Measurements from ENCODE around the gene RFX1. TPM values are rescaled to one million over a fixed set of nuclear protein-coding genes. Genes with fewer than 3 reads are reported as not detected.

The RFX1 gene
- total and polyA plus RNA-seq, 2 of the 13 experiments (the other 11 are each of a cell fraction or from before 2014, with no cell fraction given) = 1.1 to 1.3 TPM

- TF ChIP-seq, protein P1, sequence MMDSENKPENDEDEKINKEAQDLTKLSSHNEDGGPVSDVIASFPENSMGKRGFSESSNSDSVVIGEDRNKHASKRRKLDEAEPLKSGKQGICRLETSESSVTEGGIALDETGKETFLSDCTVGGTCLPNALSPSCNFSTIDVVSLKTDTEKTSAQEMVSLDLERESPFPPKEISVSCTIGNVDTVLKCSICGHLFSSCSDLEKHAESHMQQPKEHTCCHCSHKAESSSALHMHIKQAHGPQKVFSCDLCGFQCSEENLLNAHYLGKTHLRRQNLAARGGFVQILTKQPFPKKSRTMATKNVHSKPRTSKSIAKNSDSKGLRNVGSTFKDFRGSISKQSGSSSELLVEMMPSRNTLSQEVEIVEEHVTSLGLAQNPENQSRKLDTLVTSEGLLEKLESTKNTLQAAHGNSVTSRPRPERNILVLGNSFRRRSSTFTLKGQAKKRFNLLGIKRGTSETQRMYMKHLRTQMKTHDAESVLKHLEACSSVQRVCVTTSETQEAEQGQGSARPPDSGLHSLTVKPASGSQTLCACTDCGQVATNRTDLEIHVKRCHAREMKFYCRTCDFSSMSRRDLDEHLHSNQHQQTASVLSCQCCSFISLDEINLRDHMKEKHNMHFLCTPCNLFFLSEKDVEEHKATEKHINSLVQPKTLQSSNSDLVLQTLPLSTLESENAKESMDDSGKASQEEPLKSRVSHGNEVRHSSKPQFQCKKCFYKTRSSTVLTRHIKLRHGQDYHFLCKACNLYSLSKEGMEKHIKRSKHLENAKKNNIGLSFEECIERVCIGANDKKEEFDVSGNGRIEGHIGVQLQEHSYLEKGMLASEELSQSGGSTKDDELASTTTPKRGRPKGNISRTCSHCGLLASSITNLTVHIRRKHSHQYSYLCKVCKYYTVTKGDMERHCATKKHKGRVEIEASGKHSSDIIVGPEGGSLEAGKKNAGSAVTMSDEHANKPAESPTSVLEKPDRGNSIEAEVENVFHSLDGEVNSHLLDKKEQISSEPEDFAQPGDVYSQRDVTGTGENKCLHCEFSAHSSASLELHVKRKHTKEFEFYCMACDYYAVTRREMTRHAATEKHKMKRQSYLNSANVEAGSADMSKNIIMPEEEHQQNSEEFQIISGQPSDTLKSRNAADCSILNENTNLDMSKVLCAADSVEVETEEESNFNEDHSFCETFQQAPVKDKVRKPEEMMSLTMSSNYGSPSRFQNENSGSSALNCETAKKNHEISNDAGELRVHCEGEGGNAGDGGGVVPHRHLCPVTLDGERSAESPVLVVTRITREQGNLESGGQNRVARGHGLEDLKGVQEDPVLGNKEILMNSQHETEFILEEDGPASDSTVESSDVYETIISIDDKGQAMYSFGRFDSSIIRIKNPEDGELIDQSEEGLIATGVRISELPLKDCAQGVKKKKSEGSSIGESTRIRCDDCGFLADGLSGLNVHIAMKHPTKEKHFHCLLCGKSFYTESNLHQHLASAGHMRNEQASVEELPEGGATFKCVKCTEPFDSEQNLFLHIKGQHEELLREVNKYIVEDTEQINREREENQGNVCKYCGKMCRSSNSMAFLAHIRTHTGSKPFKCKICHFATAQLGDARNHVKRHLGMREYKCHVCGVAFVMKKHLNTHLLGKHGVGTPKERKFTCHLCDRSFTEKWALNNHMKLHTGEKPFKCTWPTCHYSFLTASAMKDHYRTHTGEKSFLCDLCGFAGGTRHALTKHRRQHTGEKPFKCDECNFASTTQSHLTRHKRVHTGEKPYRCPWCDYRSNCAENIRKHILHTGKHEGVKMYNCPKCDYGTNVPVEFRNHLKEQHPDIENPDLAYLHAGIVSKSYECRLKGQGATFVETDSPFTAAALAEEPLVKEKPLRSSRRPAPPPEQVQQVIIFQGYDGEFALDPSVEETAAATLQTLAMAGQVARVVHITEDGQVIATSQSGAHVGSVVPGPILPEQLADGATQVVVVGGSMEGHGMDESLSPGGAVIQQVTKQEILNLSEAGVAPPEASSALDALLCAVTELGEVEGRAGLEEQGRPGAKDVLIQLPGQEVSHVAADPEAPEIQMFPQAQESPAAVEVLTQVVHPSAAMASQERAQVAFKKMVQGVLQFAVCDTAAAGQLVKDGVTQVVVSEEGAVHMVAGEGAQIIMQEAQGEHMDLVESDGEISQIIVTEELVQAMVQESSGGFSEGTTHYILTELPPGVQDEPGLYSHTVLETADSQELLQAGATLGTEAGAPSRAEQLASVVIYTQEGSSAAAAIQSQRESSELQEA (CRISPR knock-in tag; IDR thresholded peaks at IDR 0.05; ENCODE audit: not compliant biosample characterization) = no peak
- TF ChIP-seq ZNF383 (CRISPR knock-in tag; IDR thresholded peaks at IDR 0.05; ENCODE audit: borderline replicate concordance) (0 out of 2 replicates have a peak, but pooled peaks have one; percentile 19), RAD21 (CRISPR knock-in tag; IDR thresholded peaks at IDR 0.05) (peak; percentile 33; the same call in 1 of the 2 replicates), ZSCAN31 (CRISPR knock-in tag; IDR thresholded peaks at IDR 0.05; ENCODE audit: low read depth) (peak; percentile 88), NCOA2 (CRISPR knock-in tag; IDR thresholded peaks at IDR 0.05) (peak; percentile 26; the same call in 1 of the 2 replicates), HOXA9 (CRISPR knock-in tag; IDR thresholded peaks at IDR 0.05; ENCODE audit: borderline replicate concordance) (no peak), ASH2L (IDR thresholded peaks at IDR 0.05; ENCODE audit: insufficient read length, low read depth, low read length) (peak; percentile 66), GTF2F1 (IDR thresholded peaks at IDR 0.05; ENCODE audit: low read length) (no peak), HINFP (CRISPR knock-in tag; IDR thresholded peaks at IDR 0.05; ENCODE audit: low read depth) (no peak), TFE3 (CRISPR knock-in tag; IDR thresholded peaks at IDR 0.05) (0 out of 2 replicates have a peak, but pooled peaks have one; percentile 65), ZNF724P (CRISPR knock-in tag; IDR thresholded peaks at IDR 0.05; ENCODE audit: borderline replicate concordance) (no peak; the same call in 1 of the 2 replicates), ZNF329 (CRISPR knock-in tag; IDR thresholded peaks at IDR 0.05; ENCODE audit: low read depth) (no peak), ZBTB20 (CRISPR knock-in tag; IDR thresholded peaks at IDR 0.05; ENCODE audit: borderline replicate concordance, low read depth) (no peak), JDP2 (CRISPR knock-in tag; IDR thresholded peaks at IDR 0.05; ENCODE audit: borderline replicate concordance) (no peak), ZNF749 (CRISPR knock-in tag; IDR thresholded peaks at IDR 0.05; ENCODE audit: borderline replicate concordance) (0 out of 2 replicates have a peak, but pooled peaks have one; percentile 44)
- TF ChIP-seq, protein P2, sequence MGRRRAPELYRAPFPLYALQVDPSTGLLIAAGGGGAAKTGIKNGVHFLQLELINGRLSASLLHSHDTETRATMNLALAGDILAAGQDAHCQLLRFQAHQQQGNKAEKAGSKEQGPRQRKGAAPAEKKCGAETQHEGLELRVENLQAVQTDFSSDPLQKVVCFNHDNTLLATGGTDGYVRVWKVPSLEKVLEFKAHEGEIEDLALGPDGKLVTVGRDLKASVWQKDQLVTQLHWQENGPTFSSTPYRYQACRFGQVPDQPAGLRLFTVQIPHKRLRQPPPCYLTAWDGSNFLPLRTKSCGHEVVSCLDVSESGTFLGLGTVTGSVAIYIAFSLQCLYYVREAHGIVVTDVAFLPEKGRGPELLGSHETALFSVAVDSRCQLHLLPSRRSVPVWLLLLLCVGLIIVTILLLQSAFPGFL (CRISPR knock-in tag; IDR thresholded peaks at IDR 0.05) = no peak
Measured at GRCh38 chr19:14006766-14007562, 844 bp upstream of the RFX1 start (continued).
